BJ (cell line): Measurements from ENCODE around the gene CLTRN. TPM values are rescaled to one million over a fixed set of nuclear protein-coding genes. Genes with fewer than 3 reads are reported as not detected.

Experiments used
- CTCF ChIA-PET: fragments of 350-600 bp; formaldehyde crosslinking; extraction: SDS; loops from one replicate; lab custom pipeline; 2021; ENCODE audit warnings: antibody characterized with exemption, inconsistent platforms; lab: Yijun Ruan, JAX
- POLR2A ChIA-PET: fragments of 300-600 bp; sonication (Branson Sonifier 250); formaldehyde crosslinking; extraction: SDS; loops from one replicate; lab custom pipeline; 2021; ENCODE audit warnings: antibody characterized with exemption; lab: Charles Lee
- DNase-seq: peaks from one replicate; pipeline ENCODE4 v3.0.0-alpha.2; 2011; ENCODE audit warnings: low read depth
- H3K27me3 ChIP-seq: 2 replicates; pipeline ENCODE4 v1.6.0; 2011; ENCODE audit warnings: low read length; ENCODE audit not compliant: control insufficient read depth, insufficient read depth
- H3K36me3 ChIP-seq: 2 replicates; pipeline ENCODE4 v1.5.1; 2011; ENCODE audit warnings: low read length; ENCODE audit not compliant: control insufficient read depth, insufficient read depth
- H3K4me3 ChIP-seq: 2 replicates; pipeline ENCODE4 v1.5.1; 2011; ENCODE audit warnings: low read depth, mild to moderate bottlenecking, control low read depth, low read length
- CTCF ChIP-seq: IDR thresholded peaks from 2 replicates; pipeline ENCODE4 v1.5.1; 2011; ENCODE audit warnings: low read depth, mild to moderate bottlenecking, control low read depth, inconsistent platforms, low read length, moderate library complexity; ENCODE audit not compliant: insufficient read depth
- polyA plus RNA-seq: library from polyadenylated mRNA; depleted of rRNA; stranded (reverse); fragments of >200 nt; gene quantifications from 2 replicates; pipeline ENCODE4 v1.2.3, GENCODE V29; 2011

CLTRN gene
- polyA plus RNA-seq, 1 experiment = 0.15 TPM

GRCh38 chrX:15631637-15632036 lies 33.0 kb downstream of the CLTRN start:
- Histone ChIP-seq H3K36me3 (no peaks in the 10 kb centered on the region), H3K27me3 (no peaks in the 10 kb centered on the region), H3K4me3 (no peak overlapping the region)
- TF ChIP-seq CTCF = no peak
- DNase-seq = no peak
- CTCF ChIA-PET = no interaction called here
- POLR2A ChIA-PET = no interaction called here

- DNase-seq = no peak
- ChIA-PET POLR2A (no interaction called here), CTCF (no interaction called here)
- no peak for TF ChIP-seq CTCF
- no peaks in the 10 kb centered on the region for H3K27me3 ChIP-seq
- no peaks in the 10 kb centered on the region for H3K36me3 ChIP-seq
- no peak overlapping the region for H3K4me3 ChIP-seq
Measured at GRCh38 chrX:15623054-15623453, 41.6 kb downstream of the CLTRN start.

DNA sequence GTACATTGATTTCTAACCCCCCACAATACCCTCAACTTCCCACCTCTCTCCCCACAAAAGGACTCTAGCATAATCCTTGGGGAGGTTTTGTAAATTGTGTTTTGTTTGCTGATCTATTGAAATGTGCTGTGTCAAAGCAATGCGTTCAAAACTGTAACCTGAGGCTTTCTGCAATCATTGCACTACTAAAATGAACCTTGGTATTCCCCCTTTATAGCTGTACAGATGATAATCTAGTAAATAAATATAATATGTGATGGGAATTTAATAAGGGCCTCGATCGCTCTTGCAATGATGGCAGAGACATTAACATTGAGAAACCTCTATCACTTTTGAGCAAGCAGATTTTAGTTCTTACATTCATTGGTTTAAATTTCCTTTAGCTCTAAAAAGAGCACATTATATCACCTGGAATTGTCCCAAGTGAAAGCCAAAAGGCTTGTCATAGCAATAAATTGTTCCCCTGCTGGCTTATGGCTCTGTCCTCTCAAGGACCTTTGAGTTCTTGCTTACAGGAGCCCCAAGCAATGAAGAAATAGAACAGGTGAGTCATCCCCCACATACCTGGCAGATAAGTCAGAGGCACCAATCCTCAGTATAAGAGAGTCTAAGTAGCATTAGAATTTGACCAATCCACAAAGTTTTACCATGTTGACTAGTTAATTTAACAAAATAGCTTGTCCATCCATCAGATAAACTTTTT lies 45.4 kb downstream of the CLTRN start:
- Histone ChIP-seq H3K27me3 (no peaks in the 10 kb centered on the region), H3K36me3 (no peaks in the 10 kb centered on the region), H3K4me3 (no peak overlapping the region)
- TF ChIP-seq CTCF = no peak
- no peak for DNase-seq
- CTCF ChIA-PET = no interaction called here
- POLR2A ChIA-PET = no interaction called here

GRCh38 chrX:15617111-15617510 lies 47.5 kb downstream of the CLTRN start:
- H3K36me3 ChIP-seq = no peaks in the 10 kb centered on the region
- no peak for DNase-seq
- no peak overlapping the region for H3K4me3 ChIP-seq
- no peaks in the 10 kb centered on the region for H3K27me3 ChIP-seq
- ChIA-PET POLR2A (no interaction called here), CTCF (no interaction called here)
- no peak for TF ChIP-seq CTCF

- no peaks in the 10 kb centered on the region for H3K36me3 ChIP-seq
- ChIA-PET POLR2A (no interaction called here), CTCF (no interaction called here)
- no peaks in the 10 kb centered on the region for H3K27me3 ChIP-seq
- H3K4me3 ChIP-seq = no peak overlapping the region
- no peak for TF ChIP-seq CTCF
- DNase-seq = no peak
Measured at GRCh38 chrX:15616531-15616930, 48.1 kb downstream of the CLTRN start.
